A549 (cell line): ENCODE results near the gene TBL1XR1. TPM values are rescaled to one million over a fixed set of nuclear protein-coding genes. Genes with fewer than 3 reads are reported as not detected.
"Not testable (repeated sequence)": the region's sequence is repeated elsewhere in the genome, so short reads cannot be mapped to it uniquely, and the experiment has no call there.

ENCODE experiments used
- ATAC-seq, 2 experiments: fragments of 200-7000 bp in 1 of 2; fragments of >200 bp in 1 of 2; cut with Nextera tagmentation in 1 of 2; cut with Tn5 transposase in 1 of 2; 3 replicates each; pipeline versions ENCODE4 v1.8.0 to v1.9.1; 2018 to 2020; ENCODE audit warnings: mild to moderate bottlenecking in 1 of 2, moderate library complexity in 1 of 2
- CTCF ChIA-PET: fragments of 300-600 bp; sonication (Branson Sonifier 250); formaldehyde crosslinking; extraction: SDS; loops from one replicate; lab custom pipeline; 2021; ENCODE audit warnings: antibody characterized with exemption, inconsistent platforms; lab: Yijun Ruan, JAX
- POLR2A ChIA-PET: fragments of 350-600 bp; formaldehyde crosslinking; extraction: SDS; loops from one replicate; lab custom pipeline; 2021; ENCODE audit warnings: antibody characterized with exemption, inconsistent platforms; lab: Yijun Ruan, JAX
- DNase-seq, 2 experiments: peaks; one replicate each; pipeline versions ENCODE4 v3.0.0 to v3.0.0-alpha.2; 2011 to 2016; ENCODE audit warnings: low read depth in 1 of 2, low spot score in 1 of 2
- FAIRE-seq: peaks from 2 replicates; lab custom pipeline; 2011; peaks lifted over from hg19 to GRCh38; lab: Jason Lieb, UNC
- H3K27ac ChIP-seq, 2 experiments: fragments of >200 bp; sonication (Bioruptor Twin); formaldehyde crosslinking; 3 replicates each; pipeline ENCODE4 v1.5.1; 2016 to 2017
- H3K4me1 ChIP-seq: fragments of >200 bp; sonication (Bioruptor Twin); formaldehyde crosslinking; 3 replicates; pipeline ENCODE4 v1.6.1; 2016
- H3K4me2 ChIP-seq: fragments of >200 bp; sonication (Bioruptor Twin); formaldehyde crosslinking; 3 replicates; pipeline ENCODE4 v1.6.1; 2016
- H3K4me3 ChIP-seq: fragments of >200 bp; sonication (Bioruptor Twin); formaldehyde crosslinking; 3 replicates; pipeline ENCODE4 v1.5.1; 2016
- H3K9me3 ChIP-seq: fragments of >200 bp; sonication (Bioruptor Twin); formaldehyde crosslinking; 3 replicates; pipeline ENCODE4 v1.6.1; 2016
- BCL3 ChIP-seq: fragments of >200 bp; sonication (Bioruptor Twin); formaldehyde crosslinking; IDR thresholded peaks from 3 replicates; pipeline ENCODE4 v1.6.1; 2016
- CTCF ChIP-seq: fragments of >200 bp; sonication (Bioruptor Twin); formaldehyde crosslinking; IDR thresholded peaks from 3 replicates; pipeline ENCODE4 v1.5.1; 2016
- EHF ChIP-seq: fragments of 250-450 bp; sonication (Bioruptor Pico); IDR thresholded peaks from 2 replicates; pipeline ENCODE4 v1.5.0; 2020; ENCODE audit warnings: mild to moderate bottlenecking
- EHMT2 ChIP-seq: fragments of 200-600 bp; sonication (generic); IDR thresholded peaks from 2 replicates; pipeline ENCODE4 v1.6.1; 2016; ENCODE audit warnings: antibody characterized with exemption, low read depth, mild to moderate bottlenecking, moderate library complexity
- EP300 ChIP-seq, 2 experiments: fragments of >200 bp; sonication (Bioruptor Twin); formaldehyde crosslinking; IDR thresholded peaks; 2 replicates in 1 of 2; 3 replicates in 1 of 2; pipeline ENCODE4 v1.6.1; 2016 to 2017
- ESRRA ChIP-seq: fragments of 150-350 bp; IDR thresholded peaks from 2 replicates; pipeline ENCODE4 v1.6.1; 2014; ENCODE audit warnings: mild to moderate bottlenecking, low read length, borderline replicate concordance
- FOSL2 ChIP-seq, 2 experiments: fragments of 450-650 bp in 1 of 2; fragments of >200 bp in 1 of 2; sonication (Bioruptor Twin) in 1 of 2; formaldehyde crosslinking; IDR thresholded peaks; 2 replicates each; pipeline versions ENCODE4 v1.5.0 to v1.6.1; 2016 to 2020; ENCODE audit warnings: mild to moderate bottlenecking in 1 of 2, moderate library complexity in 1 of 2
- GATA3 ChIP-seq: IDR thresholded peaks from 2 replicates; pipeline ENCODE4 v1.6.1; 2012; ENCODE audit warnings: borderline replicate concordance
- HOXA7 ChIP-seq: fragments of 250-450 bp; sonication (Bioruptor Pico); IDR thresholded peaks from 2 replicates; pipeline ENCODE4 v1.5.0; 2020; ENCODE audit warnings: mild to moderate bottlenecking, moderate library complexity
- HOXB5 ChIP-seq: fragments of 250-450 bp; sonication (Bioruptor Pico); IDR thresholded peaks from 2 replicates; pipeline ENCODE4 v1.5.0; 2020; ENCODE audit warnings: mild to moderate bottlenecking, moderate library complexity
- MYC ChIP-seq: IDR thresholded peaks from 2 replicates; pipeline ENCODE4 v1.6.1; 2012; ENCODE audit warnings: mild to moderate bottlenecking, inconsistent platforms, low read length, improper control_type of control experiment, borderline replicate concordance
- NFE2L2 ChIP-seq: fragments of 150-350 bp; conservative IDR thresholded peaks from 2 replicates; pipeline ENCODE4 v1.6.1; 2014; ENCODE audit warnings: low read length
- NPAS2 ChIP-seq: fragments of 250-450 bp; sonication (Bioruptor Pico); IDR thresholded peaks from 2 replicates; pipeline ENCODE4 v1.8.0; 2022; ENCODE audit warnings: mild to moderate bottlenecking, moderate library complexity, borderline replicate concordance
- PHF8 ChIP-seq: fragments of 200-600 bp; sonication (generic); IDR thresholded peaks from 2 replicates; pipeline ENCODE4 v1.6.1; 2016; ENCODE audit warnings: low read depth, mild to moderate bottlenecking, antibody characterized with exemption, moderate library complexity, borderline replicate concordance
- RAD21 ChIP-seq, 2 experiments: fragments of >200 bp in 1 of 2; sonication (Bioruptor Twin) in 1 of 2; formaldehyde crosslinking in 1 of 2; IDR thresholded peaks in 1 of 2; conservative IDR thresholded peaks in 1 of 2; 2 replicates in 1 of 2; 3 replicates in 1 of 2; pipeline ENCODE4 v1.6.1; 2012 to 2018; ENCODE audit warnings: inconsistent platforms in 1 of 2
- SMC3 ChIP-seq: fragments of >200 bp; sonication (Bioruptor Twin); formaldehyde crosslinking; IDR thresholded peaks from 3 replicates; pipeline ENCODE4 v1.6.1; 2018; ENCODE audit warnings: inconsistent platforms
- ZC3H11A ChIP-seq: fragments of 450-650 bp; IDR thresholded peaks from 2 replicates; pipeline ENCODE4 v1.6.1; 2014; ENCODE audit warnings: antibody characterized with exemption, mild to moderate bottlenecking
- WGBS: methylation state at CpG from one replicate; pipeline ENCODE4 v1.1.6; 2017; ENCODE audit errors: missing lambda C conversion rate; 5-methylcytosine and 5-hydroxymethylcytosine counted together
- polyA plus RNA-seq, 4 experiments: library from polyadenylated mRNA; depleted of rRNA in 3 of 4; stranded (reverse); fragments of >200 nt; fragmentation: RNase III in 1 of 4; extraction: RNeasy Plus Mini Kit Qiagen cat#74134 plus additional on column Dnase treatment in 1 of 4; gene quantifications; 2 replicates in 3 of 4; 3 replicates in 1 of 4; pipeline ENCODE4 v1.2.3, GENCODE V29; 2011 to 2017
- TF ChIP-seq, protein P1 (sequence below): fragments of 150-350 bp; IDR thresholded peaks from 2 replicates; pipeline ENCODE4 v1.6.1; 2014; ENCODE audit warnings: low read depth, mild to moderate bottlenecking, low read length

Gene TBL1XR1
- polyA plus RNA-seq, 2 of the 4 experiments (the other 2 are of a cell fraction): 41.4 to 106 TPM

DNA sequence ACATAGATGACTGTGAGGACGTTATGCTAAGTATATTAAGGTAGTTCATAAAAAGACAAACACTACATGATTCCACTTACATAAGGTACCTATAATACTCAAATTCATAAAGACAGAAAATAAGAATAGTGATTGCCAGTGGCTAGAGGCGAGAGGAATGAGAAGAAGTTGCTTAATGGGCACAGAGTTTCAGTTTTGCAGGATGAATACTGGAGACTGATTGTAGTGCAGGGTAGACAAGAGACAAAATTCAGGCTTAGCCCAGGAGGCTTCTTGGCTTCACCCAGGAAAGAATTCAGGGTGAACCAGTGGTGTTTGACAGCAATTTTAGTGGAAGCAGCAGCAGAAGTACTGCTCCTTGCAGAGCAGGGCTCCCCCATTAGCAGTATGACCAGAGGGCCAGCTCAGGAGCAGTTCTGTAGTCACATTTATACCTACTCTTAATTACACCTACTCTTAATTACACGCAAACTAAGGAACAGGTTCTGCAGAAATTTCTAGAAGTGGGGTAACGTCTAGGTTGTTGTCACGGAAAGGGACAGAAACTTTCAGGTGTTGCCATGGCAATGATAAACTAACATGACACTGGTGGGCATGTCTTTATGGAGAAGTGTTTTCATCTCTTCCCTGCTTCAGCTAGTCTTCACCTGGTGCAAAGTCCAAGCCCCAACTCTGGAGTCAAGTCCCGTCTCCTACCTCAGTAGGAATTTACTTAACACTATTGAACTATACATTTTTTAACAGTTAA, 55.2 kb downstream of the TBL1XR1 start:
- WGBS: 82% methylated on average over 6 of the region's 6 CpGs
- peaks cover 41% of the 10 kb centered on the region; the same call in 2 of the 3 replicates for H3K4me1 ChIP-seq
- POLR2A ChIA-PET: no interaction called here
- H3K4me3 ChIP-seq: no peak overlapping the region
- H3K27ac ChIP-seq: 0 out of 6 replicates have a peak overlapping the region, but pooled peaks of 1 of the 2 experiments have one; percentile 26
- CTCF ChIA-PET: no interaction called here
- no peak overlapping the region; the same call in 2 of the 3 replicates for H3K4me2 ChIP-seq
- FAIRE-seq: no peak
- no peak for TF ChIP-seq EHMT2
- no peak for TF ChIP-seq NPAS2 (CRISPR knock-in tag)
- no peak for TF ChIP-seq PHF8
- no peak for TF ChIP-seq HOXA7
- TF ChIP-seq MYC: no peak
- no peak for TF ChIP-seq HOXB5
- TF ChIP-seq, all 56 proteins: peak for 0
- H3K9me3 ChIP-seq: no peaks in the 10 kb centered on the region
- DNase-seq (no peak), ATAC-seq (peak in 1 of 2 experiments; percentile 45; a peak in 3 of 6 replicates)

DNA sequence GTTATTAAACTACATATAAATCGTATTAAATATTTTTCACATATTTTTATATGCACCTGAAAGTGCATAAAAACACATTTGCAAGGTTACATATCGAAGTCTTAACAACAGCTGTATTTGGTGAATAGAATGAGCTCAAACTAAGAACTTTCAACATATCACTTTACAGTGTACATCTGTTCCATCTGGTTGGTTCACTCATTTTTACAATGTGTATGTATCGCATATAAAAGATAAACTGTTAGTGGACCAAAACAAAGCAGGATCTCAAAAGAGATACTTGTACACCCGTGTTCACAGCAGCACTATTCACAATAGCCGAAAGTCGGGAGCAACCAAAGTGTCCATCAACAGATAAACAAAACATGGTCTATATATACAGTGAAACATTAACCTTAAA, 55.8 kb downstream of the TBL1XR1 start:
- ATAC-seq: peak in 1 of 2 experiments; percentile 23; a peak in 1 of 6 replicates
- Histone ChIP-seq H3K4me1 (peaks cover 36% of the 10 kb centered on the region; the same call in 2 of the 3 replicates), H3K4me3 (no peak overlapping the region), H3K27ac (no peak overlapping the region), H3K4me2 (no peak overlapping the region), H3K9me3 (no peaks in the 10 kb centered on the region)
- WGBS: 88% methylated on average over 6 of the region's 6 CpGs
- ChIA-PET CTCF (no interaction called here), POLR2A (no interaction called here)
- DNase-seq: no peak
- FAIRE-seq: no peak
- TF ChIP-seq BCL3: no peak
- TF ChIP-seq ZC3H11A: no peak
- TF ChIP-seq CTCF: no peak
- TF ChIP-seq GATA3: no peak
- no peak for TF ChIP-seq RAD21 (conservative IDR thresholded peaks at IDR 0.05 in 1 of 2, IDR thresholded peaks at IDR 0.05 in 1 of 2)
- TF ChIP-seq, protein P1, sequence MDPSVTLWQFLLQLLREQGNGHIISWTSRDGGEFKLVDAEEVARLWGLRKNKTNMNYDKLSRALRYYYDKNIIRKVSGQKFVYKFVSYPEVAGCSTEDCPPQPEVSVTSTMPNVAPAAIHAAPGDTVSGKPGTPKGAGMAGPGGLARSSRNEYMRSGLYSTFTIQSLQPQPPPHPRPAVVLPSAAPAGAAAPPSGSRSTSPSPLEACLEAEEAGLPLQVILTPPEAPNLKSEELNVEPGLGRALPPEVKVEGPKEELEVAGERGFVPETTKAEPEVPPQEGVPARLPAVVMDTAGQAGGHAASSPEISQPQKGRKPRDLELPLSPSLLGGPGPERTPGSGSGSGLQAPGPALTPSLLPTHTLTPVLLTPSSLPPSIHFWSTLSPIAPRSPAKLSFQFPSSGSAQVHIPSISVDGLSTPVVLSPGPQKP: no peak
- TF ChIP-seq SMC3: no peak
- TF ChIP-seq ESRRA: no peak
- no peak for TF ChIP-seq EP300 (IDR thresholded peaks at IDR 0.05)
- TF ChIP-seq EHF (CRISPR knock-in tag): no peak
- TF ChIP-seq FOSL2 (IDR thresholded peaks at IDR 0.05): no peak
- no peak for TF ChIP-seq FOSL2 (CRISPR knock-in tag; IDR thresholded peaks at IDR 0.05)
- no peak for TF ChIP-seq NFE2L2

GRCh38 chr3:177139220-177139619, 58.1 kb downstream of the TBL1XR1 start:
- CTCF ChIA-PET, ATAC-seq: not testable (repeated sequence)

More at GRCh38 chr3:177139220-177139619, 58.1 kb downstream of the TBL1XR1 start:
- H3K27ac ChIP-seq, H3K9me3 ChIP-seq, DNase-seq, H3K4me2 ChIP-seq, POLR2A ChIA-PET, H3K4me3 ChIP-seq, FAIRE-seq: not testable (repeated sequence)
- WGBS: 90% methylated on average over 10 of the region's 10 CpGs
- peaks cover 15% of the 10 kb centered on the region; the same call in 2 of the 3 replicates for H3K4me1 ChIP-seq
